ENCODE data around the gene EIF1. TPM values are rescaled to one million over a fixed set of nuclear protein-coding genes. Genes with fewer than 3 reads are reported as not detected.

The EIF1 gene
- total RNA-seq, 4 donors from 2014 or later, result 444 to 832 (median 685) TPM

DNA sequence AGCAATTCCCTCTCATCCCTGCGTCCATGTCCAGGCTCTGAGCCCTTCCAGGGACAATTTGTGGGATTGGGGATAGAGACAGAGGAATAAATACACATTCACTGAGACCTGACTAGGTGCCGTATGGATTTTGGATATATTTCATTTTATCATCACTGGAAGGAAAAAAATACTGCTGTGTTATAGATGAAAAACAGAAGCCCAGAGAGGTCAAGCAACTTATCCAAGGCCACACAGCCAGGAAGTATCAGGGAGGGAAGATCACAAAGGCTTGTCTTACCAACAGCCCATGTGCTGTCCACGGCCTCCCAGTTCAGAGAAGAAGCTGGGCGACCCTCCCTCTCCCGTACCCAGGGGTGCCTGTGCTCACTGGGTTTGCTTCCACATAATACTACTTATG is 51.8 kb downstream of the EIF1 start:
- TF ChIP-seq CTCF (IDR thresholded peaks at IDR 0.05), result no peak
- ATAC-seq (ENCODE audit: low FRiP score), result no peak
- DNase-seq (ENCODE audit: low spot score), result no peak

- no peak for TF ChIP-seq CTCF (IDR thresholded peaks at IDR 0.05)
- ATAC-seq (ENCODE audit: low FRiP score) (no peak), DNase-seq (ENCODE audit: low spot score) (no peak)
Measured at GRCh38 chr17:41741709-41742108, 53.0 kb downstream of the EIF1 start.

Small RNA genes lying within 50 kb of the gene (small RNA-seq; reads per million reads assigned to genes)
- not detected for gene RN7SL399P
- 0.77 reads per million for gene RNA5SP442

Other genes starting within 250 kb of the EIF1 start
- not detected for gene KRT38, start 247.9 kb upstream of the EIF1 start, total RNA-seq
- gene KRT32, start 221.5 kb upstream of the EIF1 start, total RNA-seq, result not detected
- gene KRT35, start 207.7 kb upstream of the EIF1 start, total RNA-seq, result not detected
- not detected for gene KRT36, start 199.0 kb upstream of the EIF1 start, total RNA-seq
- gene KRT13, start 183.3 kb upstream of the EIF1 start, total RNA-seq, result under 1 TPM in 1 of 4 donors, not detected in 3; 0.65 TPM
- 1 to 10 TPM in 2 of 4 donors, under 1 TPM in 1, not detected in 1; 0.31 to 2.5 (median 1.8) TPM for gene KRT15, start 170.0 kb upstream of the EIF1 start, total RNA-seq
- 100 to 1,000 TPM in 2 of 4 donors, 10 to 100 TPM in 2; 22.1 to 838 (median 270) TPM for gene KRT19, start 160.6 kb upstream of the EIF1 start, total RNA-seq
- gene KRT9, start 116.8 kb upstream of the EIF1 start, total RNA-seq, result not detected
- gene KRT14, start 102.0 kb upstream of the EIF1 start, total RNA-seq, result 1 to 10 TPM in 2 of 4 donors, under 1 TPM in 1, not detected in 1; 0.56 to 4.0 (median 3.0) TPM
- gene KRT16, start 76.1 kb upstream of the EIF1 start, total RNA-seq, result 100 to 1,000 TPM in 1 of 4 donors, 1 to 10 TPM in 2, under 1 TPM in 1; 0.84 to 158 (median 7.6) TPM
- gene KRT17, start 64.3 kb upstream of the EIF1 start, total RNA-seq, result under 1 TPM in 1 of 4 donors, not detected in 3; 0.56 TPM
- not detected for gene GAST, start 23.4 kb downstream of the EIF1 start, total RNA-seq
- 1 to 10 TPM in 1 of 4 donors, under 1 TPM in 1, not detected in 2; 0.47 to 1.1 TPM for gene HAP1, start 45.8 kb downstream of the EIF1 start, total RNA-seq
- 10 to 100 TPM; 34.8 to 84.5 (median 39.0) TPM for gene JUP, start 97.8 kb downstream of the EIF1 start, total RNA-seq
- gene P3H4, start 123.1 kb downstream of the EIF1 start, total RNA-seq, result 10 to 100 TPM in 2 of 4 donors, 1 to 10 TPM in 2; 6.6 to 15.6 (median 10.0) TPM
- gene FKBP10, start 124.1 kb downstream of the EIF1 start, total RNA-seq, result 10 to 100 TPM; 30.5 to 53.1 (median 42.3) TPM
- gene NT5C3B, start 147.3 kb downstream of the EIF1 start, total RNA-seq, result 10 to 100 TPM; 35.5 to 65.9 (median 42.5) TPM
- under 1 TPM in 3 of 4 donors, not detected in 1; 0.44 to 0.72 (median 0.63) TPM for gene KLHL10, start 148.9 kb downstream of the EIF1 start, total RNA-seq
- gene KLHL11, start 176.5 kb downstream of the EIF1 start, total RNA-seq, result 10 to 100 TPM; 16.2 to 18.8 (median 18.0) TPM
- 100 to 1,000 TPM in 3 of 4 donors, 10 to 100 TPM in 1; 91.6 to 133 (median 111) TPM for gene ACLY, start 230.1 kb downstream of the EIF1 start, total RNA-seq
- under 1 TPM; 0.19 to 0.96 (median 0.49) TPM for gene ODAD4, start 241.7 kb downstream of the EIF1 start, total RNA-seq